ENCODE results near the gene FAM161B. TPM values are rescaled to one million over a fixed set of nuclear protein-coding genes. Genes with fewer than 3 reads are reported as not detected.

Gene FAM161B
- total RNA-seq (1 to 10 TPM; 3.8 to 5.3 (median 4.5) TPM), polyA plus RNA-seq (1 to 10 TPM; 2.5 to 4.8 (median 2.5) TPM)

- intact Hi-C loops (cut with DNase I) = loop anchor here (1.0 to 5.0 kb wide), 3 partner anchors 63 to 87 kb away; partner anchors contain the start of gene ZNF410
- TF ChIP-seq POLR2A (IDR thresholded peaks at IDR 0.05) = peak; percentile 73 to 74
- TF ChIP-seq CTCF (IDR thresholded peaks at IDR 0.05) = no peak
- TF ChIP-seq EP300 (IDR thresholded peaks at IDR 0.05) = no peak
- TF ChIP-seq POLR2AphosphoS5 (IDR thresholded peaks at IDR 0.05) = peak; percentile 73 to 92 (median 88)
- WGBS, 2 donors = 0% methylated on average over 70 of the region's 70 CpGs
Measured at GRCh38 chr14:73949752-73950734, at the start of gene FAM161B, which contains the start of gene COQ6. FAM161B (minus strand) TSS chr14:73950094; CDS start chr14:73950026, 68 bp downstream. COQ6 (plus strand) TSS chr14:73950302; CDS start chr14:73950333, 31 bp downstream.

GRCh38 chr14:73998726-73999125 lies 48.8 kb upstream of the FAM161B start:
- no peaks in the 10 kb centered on the region for H3K4me1 ChIP-seq
- no peaks in the 10 kb centered on the region for H3K9me3 ChIP-seq
- DNase-seq = no peak
- intact Hi-C loops (cut with DNase I) = no loop called here
- H3K4me3 ChIP-seq = no peak overlapping the region
- TF ChIP-seq POLR2A (IDR thresholded peaks at IDR 0.05) = no peak
- no peak for TF ChIP-seq POLR2AphosphoS5 (IDR thresholded peaks at IDR 0.05)
- TF ChIP-seq EP300 (IDR thresholded peaks at IDR 0.05) = no peak
- no peak for TF ChIP-seq CTCF (IDR thresholded peaks at IDR 0.05)
- no peaks in the 10 kb centered on the region for H3K27me3 ChIP-seq
- no peak overlapping the region for H3K27ac ChIP-seq
- peaks cover 0 to 18% (median 0%) of the 10 kb centered on the region in 4 donors for H3K36me3 ChIP-seq
- WGBS, 2 donors = 19 to 67% methylated on average over 2 of the region's 2 CpGs

More at GRCh38 chr14:73949752-73950734, at the start of gene FAM161B, which contains the start of gene COQ6:
- H3K4me3 ChIP-seq = peak within 1 kb of the TSS; percentile 58 to 98 (median 76)
- peaks cover 0 to 22% (median 16%) of the 10 kb centered on the region in 4 donors for H3K4me1 ChIP-seq
- no peaks in the 10 kb centered on the region for H3K27me3 ChIP-seq
- peaks cover 0 to 30% (median 6%) of the 10 kb centered on the region in 4 donors for H3K36me3 ChIP-seq
- DNase-seq = peak; percentile 98
- H3K27ac ChIP-seq = peak within 1 kb of the TSS; percentile 86 to 96 (median 92)
- H3K9me3 ChIP-seq = no peaks in the 10 kb centered on the region

- peaks cover 0 to 11% (median 0%) of the 10 kb centered on the region in 4 donors for H3K36me3 ChIP-seq
- H3K4me1 ChIP-seq = no peaks in the 10 kb centered on the region
- no peaks in the 10 kb centered on the region for H3K27me3 ChIP-seq
- DNase-seq = no peak
- intact Hi-C loops (cut with DNase I) = no loop called here
- no peak for TF ChIP-seq EP300 (IDR thresholded peaks at IDR 0.05)
- TF ChIP-seq POLR2AphosphoS5 (IDR thresholded peaks at IDR 0.05) = no peak
- TF ChIP-seq POLR2A (IDR thresholded peaks at IDR 0.05) = peak in 1 of 2 donors; percentile 36
- 18 to 65% methylated on average over 7 of the region's 7 CpGs for WGBS, 2 donors
- no peak overlapping the region for H3K4me3 ChIP-seq
- no peaks in the 10 kb centered on the region for H3K9me3 ChIP-seq
- no peak overlapping the region for H3K27ac ChIP-seq
Measured at GRCh38 chr14:73997944-73998447, 48.1 kb upstream of the FAM161B start.

GRCh38 chr14:73997108-73997943 lies 47.4 kb upstream of the FAM161B start:
- no peak overlapping the region for H3K27ac ChIP-seq
- TF ChIP-seq POLR2A (IDR thresholded peaks at IDR 0.05) (peak in 1 of 2 donors; percentile 13), POLR2AphosphoS5 (IDR thresholded peaks at IDR 0.05) (no peak), CTCF (IDR thresholded peaks at IDR 0.05) (no peak)
- H3K27me3 ChIP-seq = no peaks in the 10 kb centered on the region
- intact Hi-C loops (cut with DNase I) = no loop called here
- no peaks in the 10 kb centered on the region for H3K9me3 ChIP-seq
- DNase-seq = no peak
- H3K4me3 ChIP-seq = no peak overlapping the region
- peaks cover 0 to 8% (median 0%) of the 10 kb centered on the region in 4 donors for H3K36me3 ChIP-seq
- WGBS, 2 donors = 21 to 71% methylated on average over 1 of the region's 1 CpG
- H3K4me1 ChIP-seq = no peaks in the 10 kb centered on the region
